Stimulated activated CD8-positive, alpha-beta memory T cell treated with anti-CD3 and anti-CD28 coated beads, Interleukin-12 subunit alpha, Interleukin-12 subunit beta, amount 100 ng/mL, for 1 hour (primary cell): ENCODE measurements around the gene CYP4F8.
A peak's percentile ranks its signal among the peaks of the same experiment; 100 is the strongest.

ENCODE experiments used
- DNase-seq: peaks from one replicate; pipeline ENCODE4 v3.0.0-alpha.2; 2020; ENCODE audit warnings: low read depth

CYP4F8 gene

DNA sequence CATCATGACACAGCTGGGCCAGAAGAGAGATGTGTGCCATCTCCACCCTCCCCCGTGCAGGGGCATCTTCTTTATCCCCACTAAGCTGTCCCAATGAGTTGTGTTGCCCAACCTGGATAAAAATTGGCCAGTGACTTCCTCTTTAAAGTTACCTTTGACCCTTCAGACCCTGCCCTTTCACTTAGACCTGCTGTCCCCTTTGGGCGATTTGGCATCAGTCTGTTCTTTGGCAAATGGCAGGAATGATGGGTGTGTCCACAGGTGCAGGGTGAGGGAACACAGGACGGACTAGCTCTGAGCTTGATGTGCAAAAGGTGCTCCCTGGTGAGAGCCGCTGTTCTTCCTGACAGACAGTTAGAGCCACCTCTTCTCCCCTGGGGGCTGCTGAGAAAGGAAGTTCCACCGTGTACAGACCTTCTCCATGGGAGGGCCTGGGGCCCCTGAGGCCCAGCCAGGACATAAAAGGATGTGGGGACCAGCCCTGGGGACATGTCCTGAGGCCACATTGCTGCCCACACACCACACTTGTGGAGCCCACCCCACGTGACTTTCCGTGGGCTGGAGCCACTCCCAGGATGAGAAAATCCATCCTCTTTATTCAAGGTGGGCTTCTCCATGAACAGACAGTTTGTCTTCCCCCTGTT lies 1.7 kb downstream of the CYP4F8 start:
- DNase-seq, result no peak

DNA sequence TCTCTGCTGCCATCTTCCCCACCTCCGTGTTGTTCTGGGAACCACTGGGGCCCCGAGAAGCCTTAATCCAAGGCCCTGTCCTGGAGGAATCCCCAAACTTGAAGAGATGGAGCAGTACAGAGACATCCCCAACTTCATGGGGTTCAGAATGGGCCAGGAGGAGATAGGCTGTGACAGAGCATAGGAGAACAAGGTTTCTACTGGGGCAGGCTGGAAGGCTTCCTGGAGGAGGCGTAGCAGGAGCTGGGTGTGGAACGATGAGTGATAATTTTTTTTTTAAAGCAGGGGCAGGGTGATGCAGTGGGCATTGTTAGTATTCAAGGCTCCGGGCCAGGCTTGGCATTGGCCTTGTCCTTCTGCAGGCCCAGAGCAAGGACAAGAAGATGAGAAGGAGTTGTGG lies 3.3 kb downstream of the CYP4F8 start:
- no peak for DNase-seq

DNA sequence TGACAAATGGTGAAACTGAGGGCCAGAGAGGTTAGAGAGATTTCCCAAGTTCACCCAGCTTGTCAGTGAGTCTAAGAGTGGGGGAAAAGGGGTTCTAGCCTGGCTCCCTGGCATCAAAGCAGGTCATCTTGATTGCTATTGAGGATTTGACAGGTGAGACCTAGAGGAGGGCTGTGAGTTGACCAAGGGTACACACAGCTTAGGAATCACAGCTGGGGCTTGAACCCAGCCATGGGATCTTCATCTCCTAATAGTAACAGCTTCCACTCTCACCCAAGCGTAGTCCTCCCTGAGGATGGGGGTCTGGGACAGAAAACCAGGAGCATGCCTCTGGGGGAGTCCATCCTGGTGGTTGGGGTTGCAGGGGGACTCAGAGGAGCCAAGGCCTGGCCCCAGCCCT lies 6.8 kb downstream of the CYP4F8 start:
- no peak for DNase-seq

DNA sequence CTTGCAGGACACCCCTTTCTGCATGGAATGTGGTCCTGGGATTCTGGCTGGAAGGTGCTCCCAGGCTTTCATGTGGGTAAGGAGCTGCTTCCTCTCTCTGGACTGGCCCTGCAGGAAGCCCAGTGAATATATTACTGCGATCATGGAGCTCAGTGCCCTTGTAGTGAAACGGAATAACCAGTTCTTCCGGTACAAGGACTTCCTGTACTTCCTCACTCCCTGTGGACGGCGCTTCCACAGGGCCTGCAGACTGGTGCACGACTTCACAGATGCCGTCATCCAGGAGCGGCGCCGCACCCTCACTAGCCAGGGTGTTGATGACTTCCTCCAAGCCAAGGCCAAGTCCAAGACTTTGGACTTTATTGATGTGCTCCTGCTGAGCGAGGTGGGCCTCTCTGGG lies 8.0 kb downstream of the CYP4F8 start:
- DNase-seq, result no peak

DNA sequence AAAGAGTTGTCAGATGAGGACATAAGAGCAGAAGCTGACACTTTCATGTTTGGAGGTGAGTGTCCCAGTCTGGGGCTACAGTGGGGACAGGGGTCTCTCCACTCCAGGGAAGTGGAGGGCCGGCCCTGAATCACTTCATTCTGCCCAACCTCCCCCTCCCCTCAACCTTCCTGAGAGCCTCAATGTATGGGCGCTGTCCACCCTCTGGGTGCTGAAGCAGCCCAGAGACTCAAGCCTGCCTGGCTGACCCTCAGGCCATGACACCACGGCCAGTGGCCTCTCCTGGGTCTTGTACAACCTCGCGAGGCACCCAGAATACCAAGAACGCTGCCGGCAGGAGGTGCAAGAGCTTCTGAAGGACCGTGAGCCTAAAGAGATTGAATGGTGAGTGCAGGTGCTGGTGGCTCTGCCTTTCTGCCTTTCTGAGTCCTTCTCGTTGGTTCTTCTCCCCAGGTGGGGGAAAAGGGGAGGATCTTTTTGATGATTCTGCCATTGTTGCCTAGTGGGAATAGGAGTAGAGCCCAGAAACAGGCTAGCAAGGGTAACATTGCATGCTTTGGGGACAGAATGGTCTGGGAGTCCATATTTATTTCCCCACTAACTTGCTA lies 8.8 kb downstream of the CYP4F8 start:
- DNase-seq, result no peak

DNA sequence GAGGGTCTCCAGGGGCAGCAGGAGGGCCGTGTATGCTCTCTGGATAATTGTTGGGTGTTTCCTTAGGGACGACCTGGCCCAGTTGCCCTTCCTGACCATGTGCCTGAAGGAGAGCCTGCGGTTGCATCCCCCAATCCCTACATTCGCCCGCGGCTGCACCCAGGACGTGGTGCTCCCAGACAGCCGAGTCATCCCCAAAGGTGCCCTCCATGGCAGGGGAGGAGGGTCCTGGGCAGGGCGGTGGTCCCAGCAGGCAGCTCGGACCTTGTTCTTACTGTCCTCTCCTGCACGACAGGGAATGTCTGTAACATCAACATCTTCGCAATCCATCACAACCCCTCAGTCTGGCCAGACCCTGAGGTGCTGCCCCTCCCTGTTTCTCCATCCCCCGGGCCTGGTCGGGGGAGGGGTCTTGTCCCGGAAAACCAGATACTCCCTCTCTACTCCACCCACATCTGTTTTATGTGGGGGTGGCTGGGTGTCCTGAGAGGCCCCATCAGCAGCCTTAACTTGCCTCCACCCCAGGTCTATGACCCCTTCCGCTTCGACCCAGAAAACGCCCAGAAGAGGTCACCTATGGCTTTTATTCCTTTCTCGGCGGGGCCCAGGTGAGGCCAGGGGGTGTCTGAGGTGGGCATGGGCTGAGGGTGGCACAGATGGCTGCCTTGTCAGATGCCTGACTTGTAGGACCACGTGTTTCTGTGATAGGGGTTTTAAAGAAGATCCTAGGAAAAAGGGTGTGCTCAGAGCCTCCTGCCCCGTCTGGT lies 13.4 kb downstream of the CYP4F8 start:
- DNase-seq, result no peak

DNA sequence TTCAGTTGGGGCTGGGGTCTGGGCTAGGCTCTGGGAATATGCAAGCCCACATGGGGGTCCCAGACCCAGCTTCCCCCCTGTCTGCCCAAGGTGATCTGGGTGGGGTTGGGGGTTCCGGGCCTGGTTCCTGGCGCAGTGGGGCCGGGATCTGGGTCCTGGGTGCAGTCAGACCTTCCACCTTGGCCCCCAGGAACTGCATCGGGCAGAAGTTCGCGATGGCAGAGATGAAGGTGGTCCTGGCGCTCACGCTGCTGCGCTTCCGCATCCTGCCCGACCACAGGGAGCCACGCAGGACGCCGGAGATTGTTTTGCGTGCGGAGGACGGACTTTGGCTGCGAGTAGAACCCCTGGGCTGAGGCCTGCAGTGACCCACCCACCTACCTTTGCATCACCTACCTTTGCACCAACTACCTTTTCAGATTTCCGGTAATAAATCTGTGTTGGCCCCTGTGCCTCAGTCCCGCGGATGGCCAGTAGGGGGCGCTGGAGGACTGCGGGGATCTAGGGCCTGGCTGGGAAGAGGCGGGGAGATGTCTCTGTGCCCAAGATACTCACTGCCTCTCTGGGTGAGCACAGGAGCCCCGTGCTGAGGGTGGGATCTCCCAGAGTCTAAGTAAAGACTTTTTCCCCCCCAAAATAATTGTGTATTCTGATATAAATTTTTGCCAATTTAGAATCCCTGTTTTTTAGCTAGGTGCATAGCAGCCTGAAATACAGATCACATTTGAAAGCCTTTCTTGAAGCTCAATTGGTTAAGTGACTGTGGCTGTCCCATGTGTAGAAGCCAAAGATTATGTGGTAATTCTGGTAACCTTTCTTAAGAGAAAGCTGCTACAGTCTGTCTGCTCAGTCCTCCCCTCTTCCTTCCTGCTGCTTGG lies 14.2 kb downstream of the CYP4F8 start:
- peak; percentile 82 for DNase-seq

DNA sequence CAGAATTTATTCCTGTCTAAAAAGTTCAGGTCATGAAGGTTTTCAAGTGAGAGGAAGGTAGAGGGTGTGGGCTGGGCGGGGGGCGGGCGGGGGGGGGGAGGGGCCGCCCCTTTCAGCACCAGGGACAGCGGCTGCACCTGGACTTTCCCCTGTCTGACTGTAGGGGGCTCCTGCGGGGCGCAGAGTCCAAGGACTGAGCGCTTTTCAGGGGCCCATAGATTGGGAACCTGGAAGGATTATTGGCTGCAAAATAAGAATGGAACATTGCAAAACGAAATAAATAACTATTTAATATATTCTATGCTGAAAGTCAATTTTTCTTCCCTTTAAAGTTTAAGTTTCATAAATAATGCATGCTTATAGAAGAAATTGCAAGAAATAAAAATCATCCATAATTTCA lies 16.8 kb downstream of the CYP4F8 start:
- DNase-seq, result no peak

DNA sequence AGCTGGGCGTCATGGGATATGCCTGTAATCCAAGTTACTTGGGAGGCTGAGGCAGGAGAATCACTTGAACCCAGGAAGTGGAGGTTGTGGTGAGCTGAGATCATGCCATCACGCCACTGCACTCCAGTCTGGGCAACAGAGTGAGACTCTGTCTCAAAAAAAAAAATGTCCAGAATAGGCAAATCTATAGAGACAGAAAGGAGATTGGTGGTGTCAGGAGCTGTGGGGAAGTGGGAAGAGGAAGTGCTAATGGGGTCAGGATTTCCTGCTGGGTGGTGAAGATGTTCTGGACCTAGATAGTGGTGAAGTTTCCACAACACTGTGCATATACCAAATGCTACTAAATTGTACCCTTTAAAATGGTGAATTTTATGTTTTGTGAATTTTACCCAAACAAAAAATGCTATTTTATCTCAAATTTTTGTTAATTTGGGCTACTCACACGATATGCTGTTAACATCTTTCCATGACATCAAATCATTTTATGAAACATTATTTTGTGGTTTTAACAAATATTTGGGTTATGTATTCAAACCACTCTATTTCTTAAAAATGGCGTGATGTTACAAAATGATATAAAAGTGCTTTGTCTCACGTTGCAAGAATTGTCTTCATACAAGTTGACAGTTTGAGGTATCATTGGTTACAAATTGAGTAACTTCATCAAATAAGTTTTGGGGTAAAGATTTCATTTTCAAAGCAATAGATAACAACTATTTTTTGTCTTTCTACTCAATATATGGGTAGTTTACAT lies 18.2 kb downstream of the CYP4F8 start:
- DNase-seq, result no peak

DNA sequence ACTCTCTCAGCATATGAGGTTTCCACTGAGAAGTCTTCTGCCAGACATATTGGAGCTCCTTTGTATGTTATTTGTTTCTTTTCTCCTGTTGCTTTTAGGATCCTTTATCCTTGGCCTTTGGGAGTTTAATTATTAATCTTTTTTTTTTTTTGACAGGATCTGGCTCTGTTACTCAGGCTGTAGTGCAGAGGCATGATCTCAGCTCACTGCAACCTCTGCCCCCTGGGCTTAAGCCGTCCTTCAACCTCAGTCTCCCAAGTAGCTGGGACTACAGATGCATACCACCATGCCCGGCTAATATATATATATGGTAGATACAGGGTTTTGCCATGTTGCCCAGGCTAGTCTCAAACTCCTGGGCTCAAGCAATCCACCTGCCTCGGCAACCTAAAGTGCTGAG lies 19.1 kb downstream of the CYP4F8 start:
- DNase-seq, result no peak

DNA sequence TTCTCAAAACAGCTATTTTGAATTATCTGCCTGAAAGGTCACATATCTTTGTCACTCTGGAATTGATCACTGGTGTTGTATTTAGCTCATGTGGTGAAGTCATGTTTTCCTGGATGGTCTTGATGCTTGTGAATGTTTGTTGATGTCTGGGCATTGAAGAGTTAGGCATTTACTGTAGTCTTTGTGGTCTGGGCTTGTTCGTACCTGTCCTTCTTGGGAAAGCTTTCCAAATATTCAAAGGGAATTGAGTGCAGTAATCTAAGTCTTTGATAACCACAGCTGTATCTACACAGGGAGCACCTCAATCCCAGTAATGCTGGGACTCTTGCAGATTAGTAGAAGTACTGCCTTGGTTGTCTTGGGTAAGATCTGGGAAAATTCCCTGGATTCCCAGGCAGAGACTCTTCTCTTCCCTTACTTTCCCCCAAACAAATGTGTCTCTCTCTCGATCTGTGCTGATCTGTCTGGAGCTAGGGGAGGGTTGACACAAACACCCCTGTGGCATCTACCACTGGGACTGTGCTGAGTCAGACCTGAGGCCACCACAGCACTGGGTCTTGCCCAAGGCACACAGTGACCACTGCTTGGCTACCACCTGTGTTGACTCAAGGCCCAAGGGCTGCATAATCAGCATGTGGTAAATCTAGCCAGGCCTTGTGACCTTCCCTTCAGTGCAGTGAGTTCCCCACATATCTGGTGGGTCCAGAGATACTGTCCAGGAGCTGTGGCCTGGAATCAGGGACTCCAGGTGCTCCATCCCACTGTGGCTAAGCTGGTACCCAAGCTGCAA lies 20.2 kb downstream of the CYP4F8 start:
- no peak for DNase-seq

DNA sequence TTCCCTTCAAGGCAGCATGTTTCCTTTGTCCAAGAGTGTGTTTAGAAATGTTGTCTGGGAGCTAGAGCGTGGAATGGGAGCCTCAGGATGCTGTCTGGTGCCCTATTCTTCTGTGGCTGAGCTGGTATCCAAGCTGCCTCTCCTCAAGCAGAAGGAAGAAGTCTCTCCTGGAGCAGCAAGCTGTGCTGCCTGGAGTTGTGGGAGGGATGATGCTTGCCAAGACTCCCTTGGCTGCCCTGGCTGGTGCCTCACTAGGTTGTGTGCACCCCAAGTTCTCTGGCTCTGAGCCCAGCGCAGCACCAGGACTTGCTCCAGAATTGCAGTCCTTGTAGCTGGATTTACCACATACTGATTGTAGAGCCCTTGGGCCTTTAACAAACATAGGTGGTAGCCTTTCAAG lies 21.0 kb downstream of the CYP4F8 start:
- no peak for DNase-seq

DNA sequence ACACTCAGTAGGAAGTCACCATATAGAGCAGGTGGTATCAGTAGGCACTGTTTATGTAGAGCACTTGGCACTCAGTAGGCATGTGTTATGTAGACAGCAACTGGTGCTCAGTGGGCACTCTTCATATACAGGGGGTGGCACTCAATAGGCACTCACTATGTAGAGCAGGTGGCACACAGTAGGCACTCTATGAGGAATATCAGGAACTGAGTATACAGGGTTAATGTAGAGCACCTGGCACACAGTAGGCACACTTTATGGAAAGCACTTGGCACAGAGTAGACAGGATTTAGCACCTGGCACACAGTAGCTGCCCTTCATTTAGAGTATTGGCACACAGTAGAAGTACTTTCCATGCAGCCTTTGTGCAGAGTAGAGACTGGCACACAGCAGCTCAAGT lies 24.6 kb downstream of the CYP4F8 start:
- DNase-seq, result no peak

DNA sequence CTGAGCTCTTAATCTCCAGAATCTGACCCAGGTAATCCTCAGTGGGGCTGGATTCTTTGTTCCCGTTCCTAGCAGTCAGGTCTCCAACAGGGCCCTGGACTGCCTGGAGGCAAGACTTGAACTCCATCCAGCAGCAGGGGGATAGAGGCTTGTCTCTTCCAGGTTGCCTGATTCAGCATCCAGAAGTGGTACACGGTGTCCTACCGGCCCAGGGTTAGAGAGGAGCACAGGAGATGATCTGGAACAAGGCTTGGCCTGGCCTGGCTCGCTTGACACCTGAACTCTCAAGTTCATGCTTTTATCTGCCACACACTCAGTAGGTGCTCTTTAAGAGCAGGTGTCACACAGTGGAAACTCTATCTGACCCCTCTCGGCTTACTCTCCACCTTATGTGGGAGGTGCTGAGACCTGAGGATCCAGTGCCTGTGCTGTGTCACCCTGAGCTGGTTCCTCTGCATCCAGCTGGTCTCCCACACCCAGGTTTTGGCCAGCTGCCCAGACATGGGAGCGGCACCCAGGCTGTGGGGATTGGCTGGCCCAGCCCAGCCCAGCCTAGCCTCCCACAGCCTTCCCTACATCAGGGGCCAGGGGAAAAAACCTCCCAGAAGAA lies 25.4 kb downstream of the CYP4F8 start, which contains the start of gene CYP4F3:
Gene CYP4F3, plus strand, starts transcription at position 604 of the 610 bp plus-strand sequence. CDS start 519 bp downstream, outside the sequence.
- no peak for DNase-seq

DNA sequence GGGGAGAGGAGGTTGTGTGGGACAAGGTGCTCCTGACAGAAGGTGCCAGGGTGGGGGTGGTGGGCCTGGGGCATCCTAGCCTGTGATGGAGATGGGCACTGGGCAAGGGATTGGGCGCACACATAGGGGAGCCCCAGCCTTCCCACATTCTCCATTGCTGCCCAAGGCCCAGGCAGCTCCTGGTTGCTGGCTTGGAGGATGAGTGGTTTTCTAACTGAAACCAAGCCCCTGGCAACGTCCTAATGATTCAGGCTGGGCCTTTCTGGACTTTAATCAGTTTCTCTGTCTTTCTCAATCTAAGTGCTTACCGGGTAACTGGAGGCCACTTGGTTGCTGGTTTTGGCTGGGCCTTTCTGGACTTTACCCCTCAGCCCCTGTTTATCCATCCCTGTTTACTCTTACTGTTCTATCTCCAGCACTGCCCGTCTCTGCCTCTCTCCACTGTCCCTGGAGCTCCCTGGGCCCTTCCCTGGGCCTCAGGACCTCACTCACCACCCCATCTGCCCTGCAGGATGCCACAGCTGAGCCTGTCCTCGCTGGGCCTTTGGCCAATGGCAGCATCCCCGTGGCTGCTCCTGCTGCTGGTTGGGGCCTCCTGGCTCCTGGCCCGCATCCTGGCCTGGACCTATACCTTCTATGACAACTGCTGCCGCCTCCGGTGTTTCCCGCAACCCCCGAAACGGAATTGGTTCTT lies 26.0 kb downstream of the CYP4F8 start:
- DNase-seq, result no peak

DNA sequence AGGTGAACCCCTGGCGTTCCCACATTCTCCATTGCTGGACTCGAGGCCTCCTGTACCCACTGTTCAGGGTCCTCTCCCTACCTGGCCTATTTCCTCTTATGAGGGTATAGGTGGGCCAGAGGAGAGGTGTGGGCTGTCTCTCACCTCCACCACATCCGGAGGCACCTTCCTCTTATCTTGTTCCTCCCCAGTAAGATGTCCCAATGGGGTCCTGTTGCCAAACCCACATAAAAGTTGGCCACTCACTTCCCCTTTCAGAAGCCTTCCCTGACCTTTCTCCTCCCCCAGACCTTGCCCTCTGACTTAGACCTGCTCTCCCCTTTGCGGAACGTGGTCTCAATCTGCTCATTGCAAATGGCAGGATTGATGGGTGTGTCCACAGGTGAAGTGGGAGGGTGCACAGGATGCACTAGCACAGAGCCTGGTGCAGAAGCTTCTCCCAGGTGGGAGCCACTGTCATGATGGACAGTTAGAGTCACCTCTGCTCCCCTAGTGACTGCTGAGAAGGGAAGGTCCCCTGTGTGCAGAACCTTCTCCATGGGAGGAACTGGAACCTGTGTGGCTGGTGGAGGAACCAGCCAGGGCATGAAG lies 27.0 kb downstream of the CYP4F8 start:
- no peak for DNase-seq

DNA sequence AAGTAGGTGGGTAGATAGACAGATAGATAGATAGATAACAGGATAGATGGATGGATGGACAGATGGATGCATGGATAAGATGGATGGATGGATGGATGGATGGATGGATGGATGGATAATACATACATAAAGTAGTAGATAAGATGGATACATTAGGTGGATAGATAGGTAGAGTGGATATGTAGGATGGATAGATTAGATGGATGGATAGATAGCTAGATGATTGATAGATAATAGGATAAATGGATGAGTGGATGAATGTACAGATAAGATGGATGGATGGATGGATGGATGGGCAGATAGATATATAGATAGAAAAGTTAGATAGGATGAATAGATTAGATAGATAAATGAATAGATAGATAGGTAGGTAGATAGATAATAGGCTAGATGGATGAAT lies 27.8 kb downstream of the CYP4F8 start:
- no peak for DNase-seq

DNA sequence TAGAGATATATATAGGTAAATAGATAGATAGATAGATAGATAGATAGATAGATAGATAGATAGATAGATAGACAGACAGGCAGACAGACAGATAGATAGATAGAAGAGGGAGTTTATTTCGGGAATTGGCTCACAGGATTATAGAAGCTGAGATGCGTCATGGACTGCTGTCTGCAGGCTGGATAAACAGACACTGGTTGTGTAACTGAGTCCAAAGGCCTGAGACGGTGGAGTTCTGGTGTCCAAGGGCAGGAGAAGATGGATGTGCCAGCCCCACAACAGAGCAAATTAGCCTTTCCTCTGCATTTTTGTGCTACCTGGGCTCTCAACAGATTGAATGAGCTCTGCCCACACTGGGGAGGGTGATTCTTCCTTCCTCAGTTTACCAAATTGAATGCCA lies 28.4 kb downstream of the CYP4F8 start:
- DNase-seq, result no peak

DNA sequence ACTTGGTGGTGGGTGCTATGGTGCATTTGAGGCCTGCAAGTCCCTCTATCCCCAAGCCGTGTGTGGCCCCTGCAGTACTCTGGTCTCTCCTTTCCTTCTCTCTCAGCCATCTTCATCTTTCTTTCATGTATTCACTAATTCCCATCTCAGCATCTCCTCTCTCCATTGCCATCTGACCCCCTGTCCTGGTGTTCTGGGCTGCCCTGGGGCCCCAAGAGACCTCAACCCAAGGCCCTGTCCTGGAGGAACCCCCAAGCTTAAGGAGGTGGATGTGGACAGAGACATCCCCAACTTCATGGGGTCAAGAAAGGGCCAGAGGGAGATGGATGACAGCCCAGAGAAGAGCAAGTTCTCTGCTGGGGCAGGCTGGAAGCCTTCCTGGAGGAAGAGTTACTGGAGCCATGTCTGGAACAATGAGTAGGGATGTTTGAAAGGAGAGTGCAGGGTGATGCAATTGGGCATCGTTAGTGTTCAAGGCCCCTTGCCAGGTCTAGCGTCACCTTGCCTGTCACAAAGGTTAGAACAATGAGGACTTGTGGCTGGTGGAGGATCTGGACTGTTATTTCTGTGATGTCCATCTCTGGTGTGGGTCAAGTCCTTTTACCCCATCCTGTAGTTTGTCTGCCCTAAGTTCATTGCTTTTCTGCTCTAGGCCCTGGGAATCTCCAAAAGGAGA lies 29.2 kb downstream of the CYP4F8 start:
- DNase-seq, result no peak
